Activated CD8-positive, alpha-beta memory T cell treated with anti-CD3 and anti-CD28 coated beads for 48 hours (primary cell): ENCODE measurements around the gene FAM162A.
A peak's percentile ranks its signal among the peaks of the same experiment; 100 is the strongest.
"Not testable (repeated sequence)": the region's sequence is repeated elsewhere in the genome, so short reads cannot be mapped to it uniquely, and the experiment has no call there.

Source experiments
- DNase-seq, 3 experiments: peaks; one replicate each; pipeline ENCODE4 v3.0.0-alpha.2; 2020; ENCODE audit warnings: low read depth in 2 of 3, low spot score in 2 of 3

Gene FAM162A

GRCh38 chr3:122415762-122416654 is 32.0 kb downstream of the FAM162A start, which contains the start of gene WDR5B:
Gene WDR5B (minus strand): TSS chr3:122416062. CDS start chr3:122415528, 534 bp downstream.
- peak; percentile 95 to 99 (median 97) for DNase-seq

DNA sequence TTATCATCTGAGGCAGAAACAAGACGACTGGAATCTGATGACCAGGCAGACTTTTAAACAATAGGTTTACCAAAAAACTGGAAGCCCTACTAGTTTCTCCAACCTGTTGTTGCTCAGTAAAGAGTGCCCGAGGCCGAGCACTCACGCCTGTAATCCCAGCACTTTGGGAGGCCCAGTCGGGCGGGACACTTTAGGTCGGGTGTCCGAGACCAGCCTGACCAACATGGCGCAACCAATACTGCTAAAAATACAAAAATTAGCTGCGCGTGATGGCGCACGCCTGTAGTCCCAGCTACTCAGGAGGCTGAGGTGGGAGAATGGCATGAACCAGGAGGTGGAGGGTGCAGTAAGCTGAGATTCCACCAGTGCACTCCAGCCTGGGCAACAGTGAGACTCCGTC is 33.0 kb downstream of the FAM162A start:
- no peak for DNase-seq

- no peak for DNase-seq
Measured at GRCh38 chr3:122421101-122421500, 37.1 kb downstream of the FAM162A start.

DNA sequence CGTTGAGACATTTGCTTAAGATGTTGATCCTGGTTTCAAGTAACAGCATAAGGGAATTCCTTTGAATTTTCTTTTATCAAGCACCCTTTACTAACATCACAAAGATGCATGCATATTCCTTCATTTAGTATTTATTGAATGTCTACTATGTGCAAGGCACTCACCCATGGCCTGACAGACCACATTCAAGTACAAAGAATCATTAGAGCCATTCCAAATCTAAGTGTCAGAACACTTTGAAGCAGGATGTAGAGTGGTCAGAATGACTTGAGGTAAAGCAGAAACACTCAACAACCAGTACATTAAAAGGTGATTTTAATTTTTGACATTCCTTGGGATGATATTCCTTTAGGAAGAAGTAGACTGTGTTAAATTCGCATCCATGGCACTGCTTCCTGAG is 37.9 kb downstream of the FAM162A start:
- DNase-seq: no peak

- no peak for DNase-seq
Measured at GRCh38 chr3:122427857-122428471, 44.0 kb downstream of the FAM162A start.

DNA sequence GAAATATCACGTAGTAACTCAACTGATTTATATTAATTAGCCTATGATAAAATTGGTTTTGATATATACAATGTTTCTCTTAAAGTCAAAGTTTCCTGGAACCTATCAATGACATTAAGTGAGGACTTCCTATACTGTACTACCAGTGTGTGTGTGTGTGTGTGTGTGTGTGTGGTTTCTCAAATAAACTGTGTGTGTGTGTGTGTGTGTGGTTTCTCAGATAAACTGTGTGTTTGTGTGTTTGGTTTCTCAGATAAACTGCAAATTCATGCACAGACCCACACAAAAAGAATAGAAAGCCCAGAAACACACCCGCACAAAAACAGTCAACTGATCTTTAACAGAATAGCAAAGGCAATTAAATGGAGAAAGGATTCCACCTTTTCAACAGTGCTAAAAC is 46.4 kb downstream of the FAM162A start:
- DNase-seq: no peak

GRCh38 chr3:122435950-122436349 is 52.0 kb downstream of the FAM162A start:
- no peak for DNase-seq

- DNase-seq: no peak
Measured at GRCh38 chr3:122443090-122443489, 59.1 kb downstream of the FAM162A start.

DNA sequence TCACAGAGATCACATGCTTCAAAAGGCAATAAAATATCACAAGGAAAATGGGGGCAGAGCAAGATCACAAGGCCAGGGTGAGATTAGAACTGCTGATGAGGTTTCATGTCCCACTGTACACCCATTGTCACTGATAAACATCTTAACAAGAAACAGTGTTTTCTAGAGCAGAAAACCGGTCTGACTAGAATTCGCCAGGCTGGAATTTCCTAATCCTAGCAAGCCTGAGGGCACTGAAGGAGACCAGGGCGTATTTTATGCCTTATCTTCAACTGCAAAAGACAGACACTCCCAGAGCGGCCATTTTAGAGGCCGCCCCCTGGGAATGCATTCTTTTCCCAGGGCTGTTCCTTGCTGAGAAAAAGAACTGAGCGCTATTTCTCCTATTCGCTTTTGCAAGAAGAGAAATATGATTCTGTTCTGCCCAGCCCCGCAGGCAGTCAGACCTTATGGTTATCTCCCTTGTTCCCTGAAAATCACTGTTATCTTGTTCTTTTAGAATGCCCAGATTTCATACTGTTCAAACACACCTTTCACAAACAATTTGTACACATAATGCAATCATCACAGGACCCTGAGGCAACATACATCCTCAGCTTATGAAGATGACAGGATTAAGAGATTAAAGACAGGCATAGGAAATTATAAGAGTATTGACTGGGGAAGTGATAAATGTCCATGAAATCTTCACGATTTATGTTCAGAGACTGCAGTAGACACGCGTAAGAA is 59.9 kb downstream of the FAM162A start:
- DNase-seq: not testable (repeated sequence)

DNA sequence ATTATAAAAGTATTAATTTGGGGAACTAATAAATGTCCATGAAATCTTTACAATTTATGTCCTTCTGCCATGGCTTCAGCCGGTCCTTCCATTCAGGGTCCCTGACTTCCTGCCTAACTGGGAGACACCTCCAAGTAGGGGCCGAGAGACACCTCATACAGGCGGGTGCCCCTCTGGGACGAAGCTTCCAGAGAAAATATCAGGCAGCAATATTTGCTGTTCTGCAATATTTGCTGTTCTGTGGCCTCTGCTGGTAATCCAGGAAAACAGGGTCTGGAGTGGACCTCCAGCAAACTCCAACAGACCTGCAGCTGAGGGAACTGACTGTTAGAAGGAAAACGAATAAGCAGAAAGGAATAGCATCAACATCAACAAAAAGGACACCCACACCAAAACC is 60.5 kb downstream of the FAM162A start:
- DNase-seq: not testable (repeated sequence)

DNA sequence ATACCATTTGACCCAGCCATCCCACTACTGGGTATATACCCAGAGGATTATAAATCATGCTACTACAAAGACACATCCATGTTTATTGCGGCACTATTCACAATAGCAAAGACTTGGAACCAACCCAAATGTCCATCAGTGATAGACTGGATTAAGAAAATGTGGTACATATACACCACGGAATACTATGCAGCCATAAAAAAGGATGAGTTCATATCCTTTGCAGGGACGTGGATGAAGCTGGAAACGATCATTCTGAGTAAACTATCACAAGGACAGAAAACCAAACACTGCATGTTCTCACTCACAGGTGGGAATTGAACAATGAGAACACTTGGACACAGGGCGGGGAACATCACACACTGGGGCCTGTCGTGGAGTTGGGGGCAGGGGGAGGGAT is 64.2 kb downstream of the FAM162A start:
- not testable (repeated sequence) for DNase-seq

DNA sequence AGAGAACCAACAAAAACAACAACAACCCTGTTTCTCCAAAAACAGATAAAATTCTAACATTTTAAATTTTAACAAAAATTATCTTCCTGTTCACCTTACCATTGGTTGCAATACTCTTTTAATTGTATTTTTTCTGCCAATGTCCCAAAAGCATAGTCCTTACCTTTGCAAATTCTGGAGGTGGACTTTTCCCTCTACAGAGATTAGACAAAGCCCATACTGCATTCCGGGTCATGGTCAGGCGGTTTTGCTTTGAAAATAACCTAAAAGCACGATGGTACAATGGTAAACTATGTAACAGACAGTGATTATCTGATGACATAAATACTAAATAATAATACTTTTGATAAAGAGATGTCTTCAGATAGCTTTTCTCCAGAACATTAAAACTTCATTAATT is 67.4 kb downstream of the FAM162A start:
- DNase-seq: no peak

DNA sequence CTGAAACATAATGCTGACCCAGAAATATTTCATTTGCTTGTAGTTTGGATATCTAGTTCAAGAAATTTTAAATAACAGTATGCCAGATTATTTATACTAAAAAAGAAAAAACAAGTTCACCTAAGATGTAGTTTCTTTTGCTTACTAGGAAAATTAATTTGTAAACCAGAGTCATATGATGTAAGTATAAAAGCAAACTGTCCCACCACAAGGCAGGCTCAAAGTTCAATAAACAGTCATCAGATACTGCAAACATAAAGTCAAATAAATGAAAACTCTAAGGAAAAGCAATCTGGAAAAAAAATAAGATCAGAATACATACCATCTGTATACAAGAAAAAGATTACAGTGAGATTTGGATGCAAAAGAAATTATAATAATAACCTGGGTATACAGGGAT is 72.1 kb downstream of the FAM162A start:
- no peak for DNase-seq

DNA sequence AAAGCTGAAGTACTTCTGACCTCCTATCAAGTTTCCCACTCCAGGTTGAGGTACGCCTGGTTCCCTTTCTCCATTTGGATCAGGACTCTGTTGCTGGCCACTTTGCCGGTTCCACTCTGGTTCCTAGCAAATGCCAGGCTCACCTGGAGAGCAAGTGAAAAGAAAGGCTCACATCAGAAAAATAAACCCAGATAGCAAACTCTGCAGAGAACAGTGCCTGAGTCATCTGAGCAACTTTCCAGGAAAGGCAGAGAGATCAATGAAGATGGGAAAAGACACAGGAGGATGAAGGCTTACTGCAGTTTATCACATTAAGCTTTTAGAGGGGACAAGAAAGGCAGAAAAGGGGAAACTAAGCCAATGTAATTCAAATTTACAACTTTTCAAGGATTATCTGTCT is 73.7 kb downstream of the FAM162A start:
- no peak for DNase-seq

- DNase-seq: no peak
Measured at GRCh38 chr3:122458992-122459391, 75.0 kb downstream of the FAM162A start.

DNA sequence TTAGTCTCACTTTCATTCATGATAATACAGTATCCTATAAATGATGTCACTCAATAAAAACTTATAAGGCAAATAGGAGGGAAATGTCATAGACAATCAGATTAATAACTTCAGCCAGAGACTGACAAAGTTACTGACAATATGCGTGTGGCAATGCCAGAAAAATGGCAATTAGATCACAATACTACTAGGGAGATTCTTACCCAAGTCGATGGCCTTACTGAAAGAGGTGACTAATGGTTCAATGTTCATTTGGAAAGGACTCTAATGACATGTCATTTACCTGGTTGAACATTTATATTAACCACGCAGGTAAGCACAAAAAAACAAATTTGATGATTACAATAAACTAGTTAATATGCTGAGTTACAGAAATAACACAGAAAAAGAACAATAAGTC is 77.8 kb downstream of the FAM162A start:
- no peak for DNase-seq
